ENCODE data around the gene BPTF.

The BPTF gene

GRCh38 chr17:67931227-67931626 lies 105.9 kb downstream of the BPTF start:
- no peak overlapping the region for H3K27ac ChIP-seq
- H3K4me1 ChIP-seq = no peaks in the 10 kb centered on the region
- TF ChIP-seq, protein P1, sequence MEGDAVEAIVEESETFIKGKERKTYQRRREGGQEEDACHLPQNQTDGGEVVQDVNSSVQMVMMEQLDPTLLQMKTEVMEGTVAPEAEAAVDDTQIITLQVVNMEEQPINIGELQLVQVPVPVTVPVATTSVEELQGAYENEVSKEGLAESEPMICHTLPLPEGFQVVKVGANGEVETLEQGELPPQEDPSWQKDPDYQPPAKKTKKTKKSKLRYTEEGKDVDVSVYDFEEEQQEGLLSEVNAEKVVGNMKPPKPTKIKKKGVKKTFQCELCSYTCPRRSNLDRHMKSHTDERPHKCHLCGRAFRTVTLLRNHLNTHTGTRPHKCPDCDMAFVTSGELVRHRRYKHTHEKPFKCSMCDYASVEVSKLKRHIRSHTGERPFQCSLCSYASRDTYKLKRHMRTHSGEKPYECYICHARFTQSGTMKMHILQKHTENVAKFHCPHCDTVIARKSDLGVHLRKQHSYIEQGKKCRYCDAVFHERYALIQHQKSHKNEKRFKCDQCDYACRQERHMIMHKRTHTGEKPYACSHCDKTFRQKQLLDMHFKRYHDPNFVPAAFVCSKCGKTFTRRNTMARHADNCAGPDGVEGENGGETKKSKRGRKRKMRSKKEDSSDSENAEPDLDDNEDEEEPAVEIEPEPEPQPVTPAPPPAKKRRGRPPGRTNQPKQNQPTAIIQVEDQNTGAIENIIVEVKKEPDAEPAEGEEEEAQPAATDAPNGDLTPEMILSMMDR (IDR thresholded peaks at IDR 0.05) = no peak
- no peaks in the 10 kb centered on the region for H3K9me3 ChIP-seq (ENCODE audit: control insufficient read depth, low read length)
- H3K9ac ChIP-seq = no peak overlapping the region
- H3K4me2 ChIP-seq (ENCODE audit: low read length) = no peak overlapping the region
- H2AFZ ChIP-seq = no peak overlapping the region
- no peaks in the 10 kb centered on the region for H3K27me3 ChIP-seq (ENCODE audit: control insufficient read depth, insufficient read depth, low read length)
- no peaks in the 10 kb centered on the region for H3K36me3 ChIP-seq (ENCODE audit: control insufficient read depth, insufficient read depth, low read length)
- H3K4me3 ChIP-seq (ENCODE audit: low read depth, low read length) = no peak overlapping the region
- H3K79me2 ChIP-seq = no peaks in the 10 kb centered on the region

DNA sequence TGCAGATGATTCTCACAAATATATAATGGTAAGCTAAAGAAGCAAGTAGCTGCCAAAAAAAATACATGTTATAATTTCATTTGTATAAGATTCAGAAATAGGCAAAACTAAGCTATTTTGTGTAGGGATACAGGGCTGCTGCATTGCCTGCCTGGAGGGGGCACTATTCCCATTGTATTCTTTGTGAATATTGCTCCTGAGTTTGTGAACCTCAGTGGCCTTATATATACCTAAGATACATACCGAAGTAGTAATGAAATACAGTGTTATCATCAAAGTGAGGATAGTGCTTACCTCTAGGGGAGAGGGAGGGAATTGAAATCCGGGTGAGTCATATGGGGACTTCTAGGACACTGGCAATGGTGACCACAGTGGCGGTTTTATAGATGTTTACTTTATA lies 117.5 kb downstream of the BPTF start:
- Histone ChIP-seq H3K27ac (no peak overlapping the region), H3K9ac (no peak overlapping the region), H3K9me3 (ENCODE audit: control insufficient read depth, low read length) (no peaks in the 10 kb centered on the region), H3K79me2 (no peaks in the 10 kb centered on the region), H2AFZ (no peak overlapping the region), H3K27me3 (ENCODE audit: control insufficient read depth, insufficient read depth, low read length) (no peaks in the 10 kb centered on the region), H3K36me3 (ENCODE audit: control insufficient read depth, insufficient read depth, low read length) (no peaks in the 10 kb centered on the region), H3K4me2 (ENCODE audit: low read length) (no peak overlapping the region), H3K4me1 (no peaks in the 10 kb centered on the region), H3K4me3 (ENCODE audit: low read depth, low read length) (no peak overlapping the region)
- TF ChIP-seq, protein P1 (IDR thresholded peaks at IDR 0.05) = no peak

DNA sequence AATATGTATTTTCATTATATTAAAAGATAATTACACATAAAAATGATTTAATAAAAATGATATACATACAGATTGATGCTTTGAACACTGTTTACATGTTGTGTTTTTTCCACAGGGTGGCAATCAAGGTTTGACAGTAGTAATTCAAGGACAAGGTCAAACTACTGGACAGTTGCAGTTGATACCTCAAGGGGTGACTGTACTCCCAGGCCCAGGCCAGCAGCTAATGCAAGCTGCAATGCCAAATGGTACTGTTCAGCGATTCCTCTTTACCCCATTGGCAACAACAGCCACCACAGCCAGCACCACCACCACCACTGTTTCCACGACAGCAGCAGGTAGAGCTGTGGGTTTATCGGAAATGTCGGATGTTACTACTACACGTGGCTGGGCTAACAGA lies 118.7 kb downstream of the BPTF start:
- Histone ChIP-seq H3K36me3 (ENCODE audit: control insufficient read depth, insufficient read depth, low read length) (no peaks in the 10 kb centered on the region), H3K4me2 (ENCODE audit: low read length) (no peak overlapping the region), H3K27me3 (ENCODE audit: control insufficient read depth, insufficient read depth, low read length) (no peaks in the 10 kb centered on the region), H3K4me3 (ENCODE audit: low read depth, low read length) (no peak overlapping the region), H3K27ac (no peak overlapping the region), H3K9me3 (ENCODE audit: control insufficient read depth, low read length) (no peaks in the 10 kb centered on the region), H3K4me1 (no peaks in the 10 kb centered on the region), H3K79me2 (no peaks in the 10 kb centered on the region), H3K9ac (no peak overlapping the region), H2AFZ (no peak overlapping the region)
- TF ChIP-seq, protein P1 (IDR thresholded peaks at IDR 0.05) = no peak

DNA sequence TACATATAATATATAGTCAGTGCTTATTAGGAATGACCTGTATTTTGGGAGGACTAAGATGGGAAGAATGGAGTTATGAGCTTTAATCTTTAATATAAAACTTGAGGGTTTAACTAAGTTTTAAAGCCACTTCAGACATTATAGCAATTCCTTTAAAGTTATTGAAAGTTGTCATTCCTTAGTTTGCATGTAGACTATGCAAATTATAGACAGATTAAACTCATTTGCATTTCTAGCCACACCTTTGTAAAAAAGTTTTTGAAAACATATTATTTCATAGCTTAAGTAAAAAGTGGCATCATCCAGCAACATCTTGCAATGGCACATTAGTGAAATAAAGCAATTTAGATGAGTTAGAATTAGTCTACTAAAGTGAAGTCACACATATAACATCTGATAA lies 121.2 kb downstream of the BPTF start:
- Histone ChIP-seq H3K4me2 (ENCODE audit: low read length) (no peak overlapping the region), H2AFZ (no peak overlapping the region), H3K4me3 (ENCODE audit: low read depth, low read length) (no peak overlapping the region), H3K27me3 (ENCODE audit: control insufficient read depth, insufficient read depth, low read length) (no peaks in the 10 kb centered on the region), H3K36me3 (ENCODE audit: control insufficient read depth, insufficient read depth, low read length) (no peaks in the 10 kb centered on the region), H3K9me3 (ENCODE audit: control insufficient read depth, low read length) (no peaks in the 10 kb centered on the region), H3K79me2 (no peaks in the 10 kb centered on the region), H3K9ac (no peak overlapping the region), H3K27ac (no peak overlapping the region), H3K4me1 (no peaks in the 10 kb centered on the region)
- TF ChIP-seq, protein P1 (IDR thresholded peaks at IDR 0.05) = no peak

DNA sequence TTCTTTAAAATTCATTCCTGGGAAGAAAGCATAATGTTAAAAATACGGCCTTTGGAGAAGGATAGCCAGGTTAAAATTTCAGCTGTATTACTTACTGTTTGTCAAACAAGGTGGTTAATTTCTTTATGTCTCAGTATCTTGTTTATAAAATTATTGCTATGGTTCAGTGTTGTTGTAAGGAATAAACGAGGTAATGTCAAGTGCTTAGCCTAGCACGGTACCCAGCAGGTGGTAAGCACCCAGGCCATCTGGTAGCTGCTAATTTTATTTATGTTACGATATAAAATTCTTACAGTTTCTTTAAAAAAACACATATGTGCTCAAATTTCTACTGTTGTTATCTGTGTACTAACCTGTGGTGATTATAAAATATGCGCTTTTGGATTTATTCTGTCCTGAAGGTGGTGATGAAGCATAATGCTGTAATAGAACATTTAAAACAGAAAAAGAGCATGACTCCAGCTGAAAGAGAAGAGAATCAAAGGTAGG lies 122.1 kb downstream of the BPTF start:
- Histone ChIP-seq H3K9ac (no peak overlapping the region), H3K27ac (no peak overlapping the region), H3K36me3 (ENCODE audit: control insufficient read depth, insufficient read depth, low read length) (no peaks in the 10 kb centered on the region), H2AFZ (no peak overlapping the region), H3K79me2 (no peaks in the 10 kb centered on the region), H3K4me3 (ENCODE audit: low read depth, low read length) (no peak overlapping the region), H3K4me1 (no peaks in the 10 kb centered on the region), H3K4me2 (ENCODE audit: low read length) (no peak overlapping the region), H3K27me3 (ENCODE audit: control insufficient read depth, insufficient read depth, low read length) (no peaks in the 10 kb centered on the region), H3K9me3 (ENCODE audit: control insufficient read depth, low read length) (no peaks in the 10 kb centered on the region)
- TF ChIP-seq, protein P1 (IDR thresholded peaks at IDR 0.05) = no peak

Data from parathyroid adenoma (tissue), 2 donors.